Endodermal cell (in vitro differentiated cells): ENCODE measurements around the gene ZNF182. TPM values are rescaled to one million over a fixed set of nuclear protein-coding genes. Genes with fewer than 3 reads are reported as not detected.
"Not testable (repeated sequence)": the region's sequence is repeated elsewhere in the genome, so short reads cannot be mapped to it uniquely, and the experiment has no call there.

Source experiments
- DNase-seq: peaks from one replicate; pipeline ENCODE4 v3.0.0-alpha.2; 2017
- H3K27ac ChIP-seq: 2 replicates; pipeline ENCODE4 v1.5.1; 2013; ENCODE audit warnings: mild to moderate bottlenecking, low read depth, low read length, moderate library complexity
- H3K27me3 ChIP-seq: 2 replicates; pipeline ENCODE4 v1.6.1; 2013; ENCODE audit warnings: mild to moderate bottlenecking, low read length, moderate library complexity; ENCODE audit not compliant: insufficient read depth, control insufficient read depth, poor library complexity, severe bottlenecking
- H3K36me3 ChIP-seq: 2 replicates; pipeline ENCODE4 v1.7.0; 2013; ENCODE audit warnings: mild to moderate bottlenecking, low read length, moderate library complexity; ENCODE audit not compliant: control insufficient read depth, insufficient read depth
- H3K4me1 ChIP-seq: one replicate; pipeline ENCODE4 v1.7.0; 2013; ENCODE audit warnings: low read length; ENCODE audit not compliant: control insufficient read depth, insufficient read depth
- H3K4me3 ChIP-seq: 2 replicates; pipeline ENCODE4 v1.5.1; 2013; ENCODE audit warnings: mild to moderate bottlenecking, low read length, moderate library complexity
- H3K9ac ChIP-seq: 2 replicates; pipeline ENCODE4 v1.6.1; 2013; ENCODE audit warnings: mild to moderate bottlenecking, low read length, moderate library complexity; ENCODE audit not compliant: poor library complexity, severe bottlenecking; ENCODE audit errors: extremely low read depth
- H3K9me3 ChIP-seq: 2 replicates; pipeline ENCODE4 v1.6.1; 2013; ENCODE audit warnings: mild to moderate bottlenecking, low read length, moderate library complexity; ENCODE audit not compliant: control insufficient read depth
- H3K27ac Mint-ChIP-seq: 2 replicates; pipeline ENCODE4 v1.8.0; 2020; ENCODE audit warnings: mixed read lengths
- H3K27me3 Mint-ChIP-seq: 2 replicates; pipeline ENCODE4 v1.8.0; 2021; ENCODE audit warnings: mild to moderate bottlenecking, mixed read lengths; ENCODE audit not compliant: insufficient read depth
- H3K36me3 Mint-ChIP-seq: 2 replicates; pipeline ENCODE4 v1.8.0; 2020; ENCODE audit warnings: low read depth, mixed read lengths
- H3K4me1 Mint-ChIP-seq: 2 replicates; pipeline ENCODE4 v1.8.0; 2020; ENCODE audit warnings: mixed read lengths
- H3K4me3 Mint-ChIP-seq: 2 replicates; pipeline ENCODE4 v1.8.0; 2020; ENCODE audit warnings: mild to moderate bottlenecking, moderate library complexity, mixed read lengths
- H3K9me3 Mint-ChIP-seq: 2 replicates; pipeline ENCODE4 v1.8.0; 2020; ENCODE audit warnings: mild to moderate bottlenecking, mixed read lengths
- CTCF ChIP-seq: fragments of 200-600 bp; sonication (generic); conservative IDR thresholded peaks from 2 replicates; pipeline ENCODE4 v1.5.0; 2021; ENCODE audit warnings: antibody characterized with exemption, mild to moderate bottlenecking
- WGBS, 2 experiments: methylation state at CpG; one replicate each; pipeline versions ENCODE4 v1.1.5 to v1.1.7; 2013; ENCODE audit warnings: missing lambda C conversion rate in 2 of 2, mixed read lengths in 1 of 2; ENCODE audit not compliant: insufficient coverage in 1 of 2, insufficient read length in 1 of 2; 5-methylcytosine and 5-hydroxymethylcytosine counted together
- total RNA-seq, 2 donors: library from RNA; stranded (reverse); fragmentation: NEBNext Ultra II Directional in 1 of 2; extraction: Animal tissue kit (Norgen Biotek cat#: 25700) in 1 of 2; gene quantifications; 2 replicates in 1 of 2; 3 replicates in 1 of 2; pipeline ENCODE4 v1.2.1, GENCODE V29; 2021

Gene ZNF182
- total RNA-seq, 2 donors from 2014 or later = 5.8 to 10.5 TPM

- peak; percentile 67 for TF ChIP-seq CTCF
- no peak overlapping the region for H3K4me3 ChIP-seq
- no peaks in the 10 kb centered on the region for H3K27me3 Mint-ChIP-seq
- peak; percentile 61 for DNase-seq
- no peak overlapping the region for H3K9ac ChIP-seq
- H3K9me3 Mint-ChIP-seq = peaks cover 77% of the 10 kb centered on the region
- H3K27me3 ChIP-seq = no peaks in the 10 kb centered on the region
- H3K4me3 Mint-ChIP-seq = no peak overlapping the region
- 39% methylated on average over 4 of the region's 4 CpGs; no CpG with 5 or more reads in 1 of the 2 experiments for WGBS, 2 experiments
- H3K4me1 Mint-ChIP-seq = no peaks in the 10 kb centered on the region
- peaks cover 2% of the 10 kb centered on the region for H3K4me1 ChIP-seq
- no peaks in the 10 kb centered on the region for H3K36me3 ChIP-seq
- peaks cover 6% of the 10 kb centered on the region for H3K36me3 Mint-ChIP-seq
- H3K27ac ChIP-seq = no peak overlapping the region
- no peak overlapping the region for H3K27ac Mint-ChIP-seq
- H3K9me3 ChIP-seq = no peaks in the 10 kb centered on the region
Measured at GRCh38 chrX:47958761-47959342, 44.9 kb downstream of the ZNF182 start.

DNA sequence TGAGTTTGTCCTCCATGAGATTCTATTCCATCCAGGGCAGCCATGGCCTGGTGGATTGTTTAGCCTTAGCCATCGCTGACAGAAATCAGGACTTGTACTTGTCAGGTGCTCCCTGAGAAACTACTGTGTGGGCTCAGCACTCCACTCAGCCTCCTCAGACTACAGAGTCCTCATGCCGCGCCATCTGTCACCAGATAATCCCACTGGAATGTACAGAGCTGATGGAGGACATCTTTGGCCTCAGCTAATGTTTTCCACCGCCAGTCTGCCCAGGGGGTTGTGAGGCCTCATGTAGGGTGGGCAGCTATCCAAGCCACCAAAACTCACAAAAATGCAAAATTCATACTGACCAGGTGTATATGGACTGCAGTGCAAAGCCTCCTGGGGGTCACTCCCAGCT is 45.6 kb downstream of the ZNF182 start:
- not testable (repeated sequence) for H3K27ac ChIP-seq, H3K9ac ChIP-seq, H3K4me3 Mint-ChIP-seq, H3K4me1 Mint-ChIP-seq, H3K9me3 ChIP-seq, H3K4me3 ChIP-seq, H3K27me3 ChIP-seq, H3K4me1 ChIP-seq, H3K36me3 ChIP-seq, H3K36me3 Mint-ChIP-seq, DNase-seq, H3K27me3 Mint-ChIP-seq, H3K27ac Mint-ChIP-seq
- 90 to 100% methylated on average over 1 to 3 of the region's 4 CpGs for WGBS, 2 experiments
- H3K9me3 Mint-ChIP-seq = peaks cover 78% of the 10 kb centered on the region

DNA sequence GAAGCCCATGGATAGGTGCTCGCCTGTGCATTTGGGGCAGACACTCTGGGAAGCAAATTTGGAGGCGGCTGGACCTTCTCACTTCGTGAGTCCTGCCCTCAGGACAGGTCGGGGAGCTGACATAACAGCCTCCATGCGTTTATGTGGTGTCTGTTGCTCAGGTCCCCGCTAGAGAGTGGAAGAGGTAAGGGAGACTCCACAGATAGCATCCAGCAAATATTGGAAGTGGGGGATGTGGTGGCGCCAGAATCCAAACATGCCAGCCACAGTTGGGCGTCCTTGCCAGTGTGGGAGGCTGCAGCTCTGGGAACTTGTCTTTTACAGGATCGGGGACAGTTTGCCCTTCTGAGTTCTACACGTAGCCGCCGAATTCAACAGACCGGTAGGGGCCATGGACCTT is 47.8 kb downstream of the ZNF182 start:
- Histone ChIP-seq H3K4me1 (peaks cover 2% of the 10 kb centered on the region), H3K27ac (no peak overlapping the region), H3K9me3 (no peaks in the 10 kb centered on the region), H3K27me3 (no peaks in the 10 kb centered on the region), H3K4me3 (no peak overlapping the region), H3K9ac (no peak overlapping the region), H3K36me3 (no peaks in the 10 kb centered on the region)
- Mint-ChIP-seq H3K36me3 (no peaks in the 10 kb centered on the region), H3K27ac (no peak overlapping the region), H3K4me3 (no peak overlapping the region), H3K27me3 (no peaks in the 10 kb centered on the region), H3K9me3 (peaks cover 76% of the 10 kb centered on the region), H3K4me1 (no peaks in the 10 kb centered on the region)
- WGBS, 2 experiments = 91 to 100% methylated on average over 1 to 13 of the region's 13 CpGs
- no peak for TF ChIP-seq CTCF
- no peak for DNase-seq

GRCh38 chrX:47955295-47955694 is 48.5 kb downstream of the ZNF182 start:
- 97% methylated on average over 6 of the region's 7 CpGs; no CpG with 5 or more reads in 1 of the 2 experiments for WGBS, 2 experiments
- H3K9me3 ChIP-seq, H3K4me3 ChIP-seq, H3K4me1 ChIP-seq, DNase-seq, H3K4me3 Mint-ChIP-seq, H3K27ac Mint-ChIP-seq, H3K36me3 Mint-ChIP-seq, H3K4me1 Mint-ChIP-seq, H3K27me3 Mint-ChIP-seq, H3K27ac ChIP-seq, H3K27me3 ChIP-seq, H3K36me3 ChIP-seq, H3K9ac ChIP-seq: not testable (repeated sequence)
- peaks cover 76% of the 10 kb centered on the region for H3K9me3 Mint-ChIP-seq
